K562 (cell line): ENCODE measurements around the gene ABCA1. TPM values are rescaled to one million over a fixed set of nuclear protein-coding genes. Genes with fewer than 3 reads are reported as not detected.

Experiments
- BMI1 ChIP-seq: fragments of 150-350 bp; IDR thresholded peaks from 2 replicates; pipeline ENCODE4 v1.6.1; 2014; ENCODE audit warnings: low read length
- EWSR1 ChIP-seq: fragments of 450-650 bp; IDR thresholded peaks from 2 replicates; pipeline ENCODE4 v1.6.1; 2018; ENCODE audit warnings: borderline replicate concordance, mild to moderate bottlenecking, low read depth, moderate library complexity; ENCODE audit not compliant: partially characterized antibody
- L3MBTL2 ChIP-seq: fragments of 450-650 bp; IDR thresholded peaks from 2 replicates; pipeline ENCODE4 v1.6.1; 2016; ENCODE audit warnings: mild to moderate bottlenecking, moderate library complexity
- OTX1 ChIP-seq: fragments of 450-650 bp; formaldehyde crosslinking; IDR thresholded peaks from 2 replicates; pipeline ENCODE4 v1.4.0; 2022; ENCODE audit warnings: mild to moderate bottlenecking
- RBM17 ChIP-seq: fragments of 200-400 bp; formaldehyde crosslinking; IDR thresholded peaks from 2 replicates; pipeline ENCODE4 v1.6.1; 2017; ENCODE audit warnings: low read depth, mild to moderate bottlenecking, low read length, borderline replicate concordance
- SIN3A ChIP-seq, 2 experiments: fragments of 150-350 bp in 1 of 2; IDR thresholded peaks; 2 replicates each; pipeline ENCODE4 v1.6.1; 2011 to 2016; ENCODE audit warnings: borderline replicate concordance in 2 of 2, low read depth in 2 of 2, low read length in 2 of 2, mild to moderate bottlenecking in 2 of 2, moderate library complexity in 2 of 2; ENCODE audit not compliant: control insufficient read depth in 1 of 2
- TAF9B ChIP-seq: fragments of 450-650 bp; IDR thresholded peaks from 2 replicates; pipeline ENCODE4 v1.6.1; 2018; ENCODE audit warnings: mild to moderate bottlenecking; ENCODE audit not compliant: partially characterized antibody
- TFAM ChIP-seq: fragments of 250-450 bp; sonication (Bioruptor Pico); conservative IDR thresholded peaks from 2 replicates; pipeline ENCODE4 v1.5.0; 2021; ENCODE audit warnings: mild to moderate bottlenecking, moderate library complexity
- TSC22D4 ChIP-seq: fragments of 450-650 bp; IDR thresholded peaks from 2 replicates; pipeline ENCODE4 v1.6.1; 2016; ENCODE audit warnings: missing genetic modification characterization, missing biosample characterization, control low read depth
- ZNF696 ChIP-seq: fragments of 250-450 bp; sonication (Bioruptor Pico); conservative IDR thresholded peaks from 2 replicates; pipeline ENCODE4 v1.4.0; 2020; ENCODE audit warnings: mild to moderate bottlenecking, moderate library complexity
- polyA plus RNA-seq, 8 experiments: library from polyadenylated mRNA; depleted of rRNA in 4 of 8; stranded (reverse) in 5 of 8; unstranded in 3 of 8; fragments of >200 nt; fragmentation: Nextera tagmentation in 2 of 8; fragmentation: Illumina TruSeq in 1 of 8; extraction: Ambion mirVana in 2 of 8; extraction: Trizol in 1 of 8; gene quantifications; 2 replicates each; pipeline versions ENCODE4 v1.2.1 to v1.2.3, GENCODE V29; 2011 to 2014; ENCODE audit warnings: inconsistent platforms in 1 of 8, missing spikeins in 1 of 8
- total RNA-seq, 7 experiments: library from RNA; depleted of rRNA in 6 of 7; stranded (reverse); fragments of >200 nt in 6 of 7; fragmentation: Illumina TruSeq in 2 of 7; extraction: Trizol in 2 of 7; gene quantifications; 2 replicates each; pipeline versions ENCODE4 v1.2.1 to v1.2.3, GENCODE V29; 2011 to 2021; ENCODE audit warnings: low replicate concordance in 1 of 7
- TF ChIP-seq, protein P1 (sequence below): fragments of 450-650 bp; IDR thresholded peaks from 2 replicates; pipeline ENCODE4 v1.6.1; 2016; ENCODE audit warnings: mild to moderate bottlenecking, moderate library complexity
- TF ChIP-seq, protein P2 (sequence below): sonication (generic); formaldehyde crosslinking; IDR thresholded peaks from 2 replicates; pipeline ENCODE4 v1.5.0; 2020; ENCODE audit warnings: missing genetic modification reagents

The ABCA1 gene
- total and polyA plus RNA-seq, 9 of the 15 experiments (the other 6 are each of a cell fraction or from before 2014, with no cell fraction given): under 0.01 to 0.18 (median 0.02) TPM; not detected in 5

DNA sequence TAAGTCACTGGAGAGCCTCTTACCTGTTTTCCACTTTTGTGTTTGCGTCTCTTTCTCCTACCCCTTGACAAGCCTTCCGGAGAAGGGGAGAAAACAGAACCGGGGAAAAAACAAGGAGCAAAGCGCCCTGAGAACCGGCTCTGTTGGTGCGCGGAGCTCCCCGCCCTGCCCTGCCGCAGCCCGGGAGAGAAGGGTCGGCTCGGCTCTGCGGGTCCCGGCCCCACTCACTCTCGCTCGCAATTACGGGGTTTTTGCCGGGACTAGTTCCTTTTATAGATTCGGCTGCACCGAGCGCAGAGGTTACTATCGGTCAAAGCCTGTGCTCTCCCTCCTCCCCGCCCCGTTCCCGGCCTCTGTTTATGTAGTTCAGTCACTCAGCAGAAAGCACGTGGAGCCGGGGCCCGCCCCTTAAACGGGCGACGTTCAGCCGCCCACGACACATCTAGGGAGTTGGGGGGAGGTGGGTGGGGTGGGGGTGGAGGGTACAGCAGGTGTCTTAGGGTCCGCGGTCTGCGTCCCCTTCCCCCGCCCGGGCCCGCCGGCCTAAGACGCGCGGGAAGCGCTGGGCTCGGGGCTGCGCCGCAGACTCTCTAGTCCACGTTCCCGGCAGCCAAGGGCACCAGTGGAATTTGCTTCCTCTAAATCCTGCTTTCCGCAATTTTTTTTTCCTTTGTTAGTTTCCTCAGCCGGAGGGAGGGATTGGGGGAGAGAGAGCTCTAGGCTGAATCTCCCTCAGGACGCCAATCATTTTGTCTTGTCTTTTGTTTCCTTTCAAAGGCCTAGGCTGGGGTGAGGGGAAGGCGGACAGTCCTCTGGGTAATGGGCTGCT is at the start of gene ABCA1 (continued):
- TF ChIP-seq, protein P1, sequence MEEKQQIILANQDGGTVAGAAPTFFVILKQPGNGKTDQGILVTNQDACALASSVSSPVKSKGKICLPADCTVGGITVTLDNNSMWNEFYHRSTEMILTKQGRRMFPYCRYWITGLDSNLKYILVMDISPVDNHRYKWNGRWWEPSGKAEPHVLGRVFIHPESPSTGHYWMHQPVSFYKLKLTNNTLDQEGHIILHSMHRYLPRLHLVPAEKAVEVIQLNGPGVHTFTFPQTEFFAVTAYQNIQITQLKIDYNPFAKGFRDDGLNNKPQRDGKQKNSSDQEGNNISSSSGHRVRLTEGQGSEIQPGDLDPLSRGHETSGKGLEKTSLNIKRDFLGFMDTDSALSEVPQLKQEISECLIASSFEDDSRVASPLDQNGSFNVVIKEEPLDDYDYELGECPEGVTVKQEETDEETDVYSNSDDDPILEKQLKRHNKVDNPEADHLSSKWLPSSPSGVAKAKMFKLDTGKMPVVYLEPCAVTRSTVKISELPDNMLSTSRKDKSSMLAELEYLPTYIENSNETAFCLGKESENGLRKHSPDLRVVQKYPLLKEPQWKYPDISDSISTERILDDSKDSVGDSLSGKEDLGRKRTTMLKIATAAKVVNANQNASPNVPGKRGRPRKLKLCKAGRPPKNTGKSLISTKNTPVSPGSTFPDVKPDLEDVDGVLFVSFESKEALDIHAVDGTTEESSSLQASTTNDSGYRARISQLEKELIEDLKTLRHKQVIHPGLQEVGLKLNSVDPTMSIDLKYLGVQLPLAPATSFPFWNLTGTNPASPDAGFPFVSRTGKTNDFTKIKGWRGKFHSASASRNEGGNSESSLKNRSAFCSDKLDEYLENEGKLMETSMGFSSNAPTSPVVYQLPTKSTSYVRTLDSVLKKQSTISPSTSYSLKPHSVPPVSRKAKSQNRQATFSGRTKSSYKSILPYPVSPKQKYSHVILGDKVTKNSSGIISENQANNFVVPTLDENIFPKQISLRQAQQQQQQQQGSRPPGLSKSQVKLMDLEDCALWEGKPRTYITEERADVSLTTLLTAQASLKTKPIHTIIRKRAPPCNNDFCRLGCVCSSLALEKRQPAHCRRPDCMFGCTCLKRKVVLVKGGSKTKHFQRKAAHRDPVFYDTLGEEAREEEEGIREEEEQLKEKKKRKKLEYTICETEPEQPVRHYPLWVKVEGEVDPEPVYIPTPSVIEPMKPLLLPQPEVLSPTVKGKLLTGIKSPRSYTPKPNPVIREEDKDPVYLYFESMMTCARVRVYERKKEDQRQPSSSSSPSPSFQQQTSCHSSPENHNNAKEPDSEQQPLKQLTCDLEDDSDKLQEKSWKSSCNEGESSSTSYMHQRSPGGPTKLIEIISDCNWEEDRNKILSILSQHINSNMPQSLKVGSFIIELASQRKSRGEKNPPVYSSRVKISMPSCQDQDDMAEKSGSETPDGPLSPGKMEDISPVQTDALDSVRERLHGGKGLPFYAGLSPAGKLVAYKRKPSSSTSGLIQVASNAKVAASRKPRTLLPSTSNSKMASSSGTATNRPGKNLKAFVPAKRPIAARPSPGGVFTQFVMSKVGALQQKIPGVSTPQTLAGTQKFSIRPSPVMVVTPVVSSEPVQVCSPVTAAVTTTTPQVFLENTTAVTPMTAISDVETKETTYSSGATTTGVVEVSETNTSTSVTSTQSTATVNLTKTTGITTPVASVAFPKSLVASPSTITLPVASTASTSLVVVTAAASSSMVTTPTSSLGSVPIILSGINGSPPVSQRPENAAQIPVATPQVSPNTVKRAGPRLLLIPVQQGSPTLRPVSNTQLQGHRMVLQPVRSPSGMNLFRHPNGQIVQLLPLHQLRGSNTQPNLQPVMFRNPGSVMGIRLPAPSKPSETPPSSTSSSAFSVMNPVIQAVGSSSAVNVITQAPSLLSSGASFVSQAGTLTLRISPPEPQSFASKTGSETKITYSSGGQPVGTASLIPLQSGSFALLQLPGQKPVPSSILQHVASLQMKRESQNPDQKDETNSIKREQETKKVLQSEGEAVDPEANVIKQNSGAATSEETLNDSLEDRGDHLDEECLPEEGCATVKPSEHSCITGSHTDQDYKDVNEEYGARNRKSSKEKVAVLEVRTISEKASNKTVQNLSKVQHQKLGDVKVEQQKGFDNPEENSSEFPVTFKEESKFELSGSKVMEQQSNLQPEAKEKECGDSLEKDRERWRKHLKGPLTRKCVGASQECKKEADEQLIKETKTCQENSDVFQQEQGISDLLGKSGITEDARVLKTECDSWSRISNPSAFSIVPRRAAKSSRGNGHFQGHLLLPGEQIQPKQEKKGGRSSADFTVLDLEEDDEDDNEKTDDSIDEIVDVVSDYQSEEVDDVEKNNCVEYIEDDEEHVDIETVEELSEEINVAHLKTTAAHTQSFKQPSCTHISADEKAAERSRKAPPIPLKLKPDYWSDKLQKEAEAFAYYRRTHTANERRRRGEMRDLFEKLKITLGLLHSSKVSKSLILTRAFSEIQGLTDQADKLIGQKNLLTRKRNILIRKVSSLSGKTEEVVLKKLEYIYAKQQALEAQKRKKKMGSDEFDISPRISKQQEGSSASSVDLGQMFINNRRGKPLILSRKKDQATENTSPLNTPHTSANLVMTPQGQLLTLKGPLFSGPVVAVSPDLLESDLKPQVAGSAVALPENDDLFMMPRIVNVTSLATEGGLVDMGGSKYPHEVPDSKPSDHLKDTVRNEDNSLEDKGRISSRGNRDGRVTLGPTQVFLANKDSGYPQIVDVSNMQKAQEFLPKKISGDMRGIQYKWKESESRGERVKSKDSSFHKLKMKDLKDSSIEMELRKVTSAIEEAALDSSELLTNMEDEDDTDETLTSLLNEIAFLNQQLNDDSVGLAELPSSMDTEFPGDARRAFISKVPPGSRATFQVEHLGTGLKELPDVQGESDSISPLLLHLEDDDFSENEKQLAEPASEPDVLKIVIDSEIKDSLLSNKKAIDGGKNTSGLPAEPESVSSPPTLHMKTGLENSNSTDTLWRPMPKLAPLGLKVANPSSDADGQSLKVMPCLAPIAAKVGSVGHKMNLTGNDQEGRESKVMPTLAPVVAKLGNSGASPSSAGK: 0 out of 2 replicates have a peak, but pooled peaks have one; percentile 24
- TF ChIP-seq TSC22D4 (tag) (no peak), OTX1 (no peak), TAF9B (no peak), TFAM (CRISPR knock-in tag) (no peak), RBM17 (no peak), ZNF696 (CRISPR knock-in tag) (no peak), SIN3A (IDR thresholded peaks at IDR 0.05; ENCODE audit: borderline replicate concordance in 2 of 2, control insufficient read depth in 1 of 2, low read depth in 2 of 2, low read length in 2 of 2) (no peak), BMI1 (no peak), EWSR1 (no peak), L3MBTL2 (0 out of 2 replicates have a peak, but pooled peaks have one; percentile 44)
- TF ChIP-seq, protein P2, sequence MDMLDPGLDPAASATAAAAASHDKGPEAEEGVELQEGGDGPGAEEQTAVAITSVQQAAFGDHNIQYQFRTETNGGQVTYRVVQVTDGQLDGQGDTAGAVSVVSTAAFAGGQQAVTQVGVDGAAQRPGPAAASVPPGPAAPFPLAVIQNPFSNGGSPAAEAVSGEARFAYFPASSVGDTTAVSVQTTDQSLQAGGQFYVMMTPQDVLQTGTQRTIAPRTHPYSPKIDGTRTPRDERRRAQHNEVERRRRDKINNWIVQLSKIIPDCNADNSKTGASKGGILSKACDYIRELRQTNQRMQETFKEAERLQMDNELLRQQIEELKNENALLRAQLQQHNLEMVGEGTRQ: peak; percentile 28; the same call in 1 of the 2 replicates
